CD4-positive, alpha-beta T cell treated with Interleukin-1 beta for 1 hour (primary cell): ENCODE results near the gene LAMTOR2.

ENCODE experiments used
- DNase-seq, 2 donors: peaks; one replicate each; pipeline ENCODE4 v3.0.0-alpha.2; 2020 to 2022

Gene LAMTOR2

GRCh38 chr1:156100205-156100995 lies 45.8 kb downstream of the LAMTOR2 start:
- DNase-seq, result no peak

GRCh38 chr1:156101880-156102279 lies 47.3 kb downstream of the LAMTOR2 start:
- no peak for DNase-seq

- DNase-seq, result no peak
Measured at GRCh38 chr1:156102633-156103511, 48.3 kb downstream of the LAMTOR2 start.

- peak in 1 of 2 donors; percentile 36 for DNase-seq
Measured at GRCh38 chr1:156103521-156103947, 49.0 kb downstream of the LAMTOR2 start.

GRCh38 chr1:156104065-156104810 lies 49.7 kb downstream of the LAMTOR2 start:
- peak; percentile 88 for DNase-seq

- peak in 1 of 2 donors; percentile 38 for DNase-seq
Measured at GRCh38 chr1:156104861-156105832, 50.6 kb downstream of the LAMTOR2 start.

GRCh38 chr1:156106624-156107488 lies 52.3 kb downstream of the LAMTOR2 start:
- DNase-seq, result no peak

- DNase-seq, result no peak
Measured at GRCh38 chr1:156108057-156108456, 53.5 kb downstream of the LAMTOR2 start.
